ENCODE measurements around the gene TOMM40L.

- TF ChIP-seq, protein P1, sequence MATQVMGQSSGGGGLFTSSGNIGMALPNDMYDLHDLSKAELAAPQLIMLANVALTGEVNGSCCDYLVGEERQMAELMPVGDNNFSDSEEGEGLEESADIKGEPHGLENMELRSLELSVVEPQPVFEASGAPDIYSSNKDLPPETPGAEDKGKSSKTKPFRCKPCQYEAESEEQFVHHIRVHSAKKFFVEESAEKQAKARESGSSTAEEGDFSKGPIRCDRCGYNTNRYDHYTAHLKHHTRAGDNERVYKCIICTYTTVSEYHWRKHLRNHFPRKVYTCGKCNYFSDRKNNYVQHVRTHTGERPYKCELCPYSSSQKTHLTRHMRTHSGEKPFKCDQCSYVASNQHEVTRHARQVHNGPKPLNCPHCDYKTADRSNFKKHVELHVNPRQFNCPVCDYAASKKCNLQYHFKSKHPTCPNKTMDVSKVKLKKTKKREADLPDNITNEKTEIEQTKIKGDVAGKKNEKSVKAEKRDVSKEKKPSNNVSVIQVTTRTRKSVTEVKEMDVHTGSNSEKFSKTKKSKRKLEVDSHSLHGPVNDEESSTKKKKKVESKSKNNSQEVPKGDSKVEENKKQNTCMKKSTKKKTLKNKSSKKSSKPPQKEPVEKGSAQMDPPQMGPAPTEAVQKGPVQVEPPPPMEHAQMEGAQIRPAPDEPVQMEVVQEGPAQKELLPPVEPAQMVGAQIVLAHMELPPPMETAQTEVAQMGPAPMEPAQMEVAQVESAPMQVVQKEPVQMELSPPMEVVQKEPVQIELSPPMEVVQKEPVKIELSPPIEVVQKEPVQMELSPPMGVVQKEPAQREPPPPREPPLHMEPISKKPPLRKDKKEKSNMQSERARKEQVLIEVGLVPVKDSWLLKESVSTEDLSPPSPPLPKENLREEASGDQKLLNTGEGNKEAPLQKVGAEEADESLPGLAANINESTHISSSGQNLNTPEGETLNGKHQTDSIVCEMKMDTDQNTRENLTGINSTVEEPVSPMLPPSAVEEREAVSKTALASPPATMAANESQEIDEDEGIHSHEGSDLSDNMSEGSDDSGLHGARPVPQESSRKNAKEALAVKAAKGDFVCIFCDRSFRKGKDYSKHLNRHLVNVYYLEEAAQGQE (IDR thresholded peaks at IDR 0.05; ENCODE audit: insufficient read depth in 1 of 2, low read depth in 2 of 2, low read length in 1 of 2) = no peak
- TF ChIP-seq CTCF (IDR thresholded peaks at IDR 0.05) = no peak
Observed at GRCh38 chr1:161191971-161192370, 33.9 kb upstream of the TOMM40L start.

Data from Panc1 (cell line).